K562 (cell line): ENCODE measurements around the gene LRP1B.

ENCODE experiments used
- ATF2 ChIP-seq: sonication (generic); formaldehyde crosslinking; IDR thresholded peaks from 2 replicates; pipeline ENCODE4 v1.8.1; 2022; ENCODE audit warnings: missing genetic modification reagents
- HDGF ChIP-seq: fragments of 450-650 bp; IDR thresholded peaks from 2 replicates; pipeline ENCODE4 v1.6.1; 2016
- TEAD1 ChIP-seq, 2 experiments: fragments of 450-650 bp in 1 of 2; sonication (generic) in 1 of 2; formaldehyde crosslinking; IDR thresholded peaks; 2 replicates each; pipeline versions ENCODE4 v1.4.0 to v1.8.0; 2020 to 2022; ENCODE audit warnings: mild to moderate bottlenecking in 2 of 2, missing genetic modification reagents in 1 of 2
- TEAD2 ChIP-seq: fragments of 450-650 bp; IDR thresholded peaks from 2 replicates; pipeline ENCODE4 v1.6.1; 2016; ENCODE audit warnings: missing genetic modification characterization, control low read depth, missing compliant biosample characterization
- ZNF175 ChIP-seq: fragments of 200-800 bp; sonication (Bioruptor generic); IDR thresholded peaks from 2 replicates; pipeline ENCODE4 v1.6.1; 2016; ENCODE audit warnings: low read depth, mild to moderate bottlenecking, missing genetic modification characterization, missing compliant biosample characterization

- TF ChIP-seq ZNF175 (CRISPR knock-in tag) (no peak), TEAD2 (no peak), TEAD1 (CRISPR knock-in tag; IDR thresholded peaks at IDR 0.05) (no peak), HDGF (no peak), ATF2 (CRISPR knock-in tag) (no peak)
Measured at GRCh38 chr2:141526760-141527159, 604.1 kb downstream of the LRP1B start.
